AG09309 (cell line): ENCODE measurements around the gene SHC4.

Source experiments
- DNase-seq: peaks from one replicate; pipeline ENCODE4 v3.0.0-alpha.2; 2010; ENCODE audit warnings: low read depth
- H3K4me3 ChIP-seq: 2 replicates; pipeline ENCODE4 v1.5.1; 2011; ENCODE audit warnings: mild to moderate bottlenecking, low read depth, low read length, moderate library complexity; ENCODE audit not compliant: control insufficient read depth
- CTCF ChIP-seq: IDR thresholded peaks from 2 replicates; pipeline ENCODE4 v1.5.1; 2011; ENCODE audit warnings: mild to moderate bottlenecking, low read depth, low read length, inconsistent platforms; ENCODE audit not compliant: insufficient read depth, control insufficient read depth; ENCODE audit errors: missing control alignments

The SHC4 gene

GRCh38 chr15:48869966-48870365 is 93.8 kb downstream of the SHC4 start:
- H3K4me3 ChIP-seq, result no peak overlapping the region
- TF ChIP-seq CTCF, result no peak
- DNase-seq, result no peak

GRCh38 chr15:48868536-48868935 is 95.2 kb downstream of the SHC4 start:
- no peak overlapping the region for H3K4me3 ChIP-seq
- peak; percentile 46 for DNase-seq
- no peak for TF ChIP-seq CTCF

- no peak for TF ChIP-seq CTCF
- H3K4me3 ChIP-seq, result no peak overlapping the region
- DNase-seq, result no peak
These were observed 95.7 kb downstream of the SHC4 start for GRCh38 chr15:48868023-48868422.

- peak; percentile 25 for DNase-seq
- TF ChIP-seq CTCF, result no peak
- H3K4me3 ChIP-seq, result no peak overlapping the region
These were observed 97.6 kb downstream of the SHC4 start for GRCh38 chr15:48866141-48866563.

GRCh38 chr15:48865370-48866079 is 98.2 kb downstream of the SHC4 start:
- DNase-seq, result peak; percentile 24
- H3K4me3 ChIP-seq, result no peak overlapping the region
- TF ChIP-seq CTCF, result no peak

- TF ChIP-seq CTCF, result no peak
These were observed 101.0 kb downstream of the SHC4 start for GRCh38 chr15:48862705-48863104.

More at GRCh38 chr15:48862705-48863104, 101.0 kb downstream of the SHC4 start:
- no peak overlapping the region for H3K4me3 ChIP-seq
- no peak for DNase-seq
